ENCODE data around the gene RFX8.

RFX8 gene

DNA sequence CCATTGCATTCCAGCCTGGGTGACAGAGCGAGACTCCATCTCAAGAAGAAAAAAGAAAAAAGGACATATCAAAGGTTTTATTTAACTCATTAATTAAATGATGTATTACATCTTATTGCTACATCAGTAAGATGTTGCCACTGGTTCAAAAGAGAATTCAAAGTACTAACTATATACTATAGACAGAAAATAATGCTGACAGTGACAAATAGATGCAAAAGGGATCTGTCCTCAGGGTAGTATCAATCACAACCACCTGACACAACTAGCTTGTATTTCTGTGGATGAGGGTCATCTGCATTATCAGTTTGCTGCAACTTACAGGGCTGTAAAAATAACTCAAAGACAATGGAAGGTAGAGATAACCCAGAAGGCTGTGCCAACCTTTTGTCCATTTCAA, 71.2 kb downstream of the RFX8 start:
- no peaks in the 10 kb centered on the region for H3K9me3 Mint-ChIP-seq
- H3K4me1 Mint-ChIP-seq: peaks cover 19% of the 10 kb centered on the region
- H3K4me3 Mint-ChIP-seq: no peak overlapping the region
- H3K27ac Mint-ChIP-seq: no peak overlapping the region
- peaks cover 41% of the 10 kb centered on the region for H3K27me3 Mint-ChIP-seq (ENCODE audit: low read depth)
- no peaks in the 10 kb centered on the region for H3K36me3 Mint-ChIP-seq (ENCODE audit: low read depth)
- TF ChIP-seq, protein P1, sequence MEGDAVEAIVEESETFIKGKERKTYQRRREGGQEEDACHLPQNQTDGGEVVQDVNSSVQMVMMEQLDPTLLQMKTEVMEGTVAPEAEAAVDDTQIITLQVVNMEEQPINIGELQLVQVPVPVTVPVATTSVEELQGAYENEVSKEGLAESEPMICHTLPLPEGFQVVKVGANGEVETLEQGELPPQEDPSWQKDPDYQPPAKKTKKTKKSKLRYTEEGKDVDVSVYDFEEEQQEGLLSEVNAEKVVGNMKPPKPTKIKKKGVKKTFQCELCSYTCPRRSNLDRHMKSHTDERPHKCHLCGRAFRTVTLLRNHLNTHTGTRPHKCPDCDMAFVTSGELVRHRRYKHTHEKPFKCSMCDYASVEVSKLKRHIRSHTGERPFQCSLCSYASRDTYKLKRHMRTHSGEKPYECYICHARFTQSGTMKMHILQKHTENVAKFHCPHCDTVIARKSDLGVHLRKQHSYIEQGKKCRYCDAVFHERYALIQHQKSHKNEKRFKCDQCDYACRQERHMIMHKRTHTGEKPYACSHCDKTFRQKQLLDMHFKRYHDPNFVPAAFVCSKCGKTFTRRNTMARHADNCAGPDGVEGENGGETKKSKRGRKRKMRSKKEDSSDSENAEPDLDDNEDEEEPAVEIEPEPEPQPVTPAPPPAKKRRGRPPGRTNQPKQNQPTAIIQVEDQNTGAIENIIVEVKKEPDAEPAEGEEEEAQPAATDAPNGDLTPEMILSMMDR (IDR thresholded peaks at IDR 0.05; ENCODE audit: unreplicated experiment in 3 of 3): no peak

DNA sequence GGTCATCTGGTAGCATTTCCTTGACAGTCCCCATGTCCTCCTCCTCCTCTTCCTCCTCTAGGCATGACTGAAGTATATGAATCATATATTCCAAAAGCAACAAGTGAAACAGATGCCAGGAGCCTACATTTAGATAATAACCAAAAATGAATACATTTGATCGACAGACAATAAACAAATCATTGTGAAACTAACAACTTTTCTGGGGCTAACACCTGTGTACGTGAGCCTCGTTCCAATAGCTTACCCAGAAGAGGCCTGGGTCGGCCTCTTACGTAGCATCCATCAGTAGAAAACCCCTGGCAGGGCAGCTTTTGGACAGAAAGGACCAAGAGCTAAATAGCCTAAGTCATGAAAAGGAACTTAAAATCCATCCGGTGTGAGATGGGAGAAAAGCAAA, 72.3 kb downstream of the RFX8 start:
- Mint-ChIP-seq H3K27me3 (ENCODE audit: low read depth) (peaks cover 41% of the 10 kb centered on the region), H3K36me3 (ENCODE audit: low read depth) (no peaks in the 10 kb centered on the region), H3K27ac (no peak overlapping the region), H3K9me3 (no peaks in the 10 kb centered on the region), H3K4me1 (peaks cover 19% of the 10 kb centered on the region), H3K4me3 (no peak overlapping the region)
- TF ChIP-seq, protein P1 (IDR thresholded peaks at IDR 0.05; ENCODE audit: unreplicated experiment in 3 of 3): no peak

DNA sequence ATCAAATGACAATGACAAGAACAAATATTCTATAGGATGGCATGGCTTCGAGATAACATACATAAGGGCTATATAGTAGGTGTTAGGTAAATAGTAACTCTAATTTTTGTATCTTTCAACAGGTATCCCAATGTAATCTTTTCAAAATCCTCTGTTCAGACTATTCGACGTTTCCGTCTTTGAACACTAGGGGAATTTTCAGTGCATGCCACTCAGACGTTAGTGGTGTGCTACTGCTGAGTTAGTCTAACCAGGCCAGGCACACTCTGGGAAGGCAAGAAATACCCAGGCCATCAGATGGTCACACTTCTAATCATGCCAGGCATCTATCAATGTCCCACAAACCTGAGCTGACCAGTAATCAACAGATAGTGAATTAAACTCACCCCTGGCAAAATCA, 73.0 kb downstream of the RFX8 start:
- TF ChIP-seq, protein P1 (IDR thresholded peaks at IDR 0.05; ENCODE audit: unreplicated experiment in 3 of 3): no peak
- peaks cover 41% of the 10 kb centered on the region for H3K27me3 Mint-ChIP-seq (ENCODE audit: low read depth)
- H3K4me3 Mint-ChIP-seq: no peak overlapping the region
- H3K9me3 Mint-ChIP-seq: no peaks in the 10 kb centered on the region
- H3K4me1 Mint-ChIP-seq: peaks cover 19% of the 10 kb centered on the region
- H3K27ac Mint-ChIP-seq: no peak overlapping the region
- H3K36me3 Mint-ChIP-seq (ENCODE audit: low read depth): no peaks in the 10 kb centered on the region

DNA sequence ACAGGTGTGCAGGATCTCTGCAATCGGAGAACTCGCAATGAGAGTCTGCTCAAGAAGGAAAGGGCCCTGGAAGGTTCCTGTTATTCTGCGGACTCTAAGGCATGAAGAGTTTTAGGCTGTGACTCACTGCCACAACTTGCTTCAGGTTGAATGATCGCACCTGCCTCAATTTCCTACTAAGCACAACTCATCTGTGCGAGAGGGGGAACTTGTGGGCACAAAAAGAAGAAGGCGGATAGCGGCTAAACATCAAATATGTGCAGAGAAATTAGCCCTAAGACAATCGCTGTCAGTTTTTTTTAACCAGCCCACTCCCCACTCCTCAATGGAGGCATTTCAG, 73.6 kb downstream of the RFX8 start:
- no peak overlapping the region for H3K4me3 Mint-ChIP-seq
- TF ChIP-seq, protein P1 (IDR thresholded peaks at IDR 0.05; ENCODE audit: unreplicated experiment in 3 of 3): no peak

DNA sequence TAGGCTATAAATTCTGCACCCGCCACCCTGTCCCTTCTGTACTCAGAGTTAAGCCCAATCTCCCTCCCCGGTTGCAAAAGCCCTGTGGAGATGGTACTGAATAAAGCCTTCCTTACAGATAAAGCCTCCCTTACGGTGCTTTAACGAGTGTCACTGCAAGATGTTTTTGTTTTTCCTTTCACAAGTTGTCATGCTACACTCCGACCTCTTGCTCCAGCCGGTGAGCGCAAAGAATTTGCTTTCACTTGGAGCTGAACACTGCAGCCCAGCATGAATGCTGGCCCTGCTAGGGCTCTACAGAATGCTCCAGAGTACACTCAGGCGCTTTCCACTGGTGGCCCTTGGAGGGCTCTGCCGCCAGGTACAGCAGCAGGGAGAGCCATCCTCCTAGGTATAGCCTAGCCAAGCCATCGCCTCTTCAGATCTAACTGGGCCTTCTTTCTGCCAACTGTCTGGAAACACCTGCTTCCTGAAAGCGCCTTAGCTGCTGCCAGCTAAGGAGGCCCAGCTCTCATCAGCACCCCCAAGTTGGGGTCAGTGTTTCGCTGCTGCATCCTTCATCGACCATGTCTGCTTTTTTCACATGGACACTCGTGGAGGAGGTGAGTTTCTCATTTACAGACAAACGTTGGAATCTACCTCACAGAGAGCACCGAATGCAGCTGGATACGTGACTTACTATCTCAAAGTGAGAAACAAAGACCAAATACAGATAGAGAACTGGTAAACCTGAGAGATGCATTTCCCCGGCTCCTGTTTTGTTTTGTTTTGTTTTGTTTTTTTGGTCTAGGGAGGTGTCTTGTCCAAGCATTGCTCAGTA, 74.2 kb downstream of the RFX8 start:
- H3K4me1 Mint-ChIP-seq: peaks cover 19% of the 10 kb centered on the region
- no peaks in the 10 kb centered on the region for H3K9me3 Mint-ChIP-seq
- H3K36me3 Mint-ChIP-seq (ENCODE audit: low read depth): no peaks in the 10 kb centered on the region
- TF ChIP-seq, protein P1 (IDR thresholded peaks at IDR 0.05; ENCODE audit: unreplicated experiment in 3 of 3): no peak
- peak overlapping the region in 1 of 3 experiments; percentile 57 for H3K27ac Mint-ChIP-seq
- H3K27me3 Mint-ChIP-seq (ENCODE audit: low read depth): peaks cover 39% of the 10 kb centered on the region
- no peak overlapping the region for H3K4me3 Mint-ChIP-seq

More for the DNA sequence above, 73.6 kb downstream of the RFX8 start:
- Mint-ChIP-seq H3K36me3 (ENCODE audit: low read depth) (no peaks in the 10 kb centered on the region), H3K4me1 (peaks cover 19% of the 10 kb centered on the region), H3K27me3 (ENCODE audit: low read depth) (peaks cover 41% of the 10 kb centered on the region), H3K27ac (no peak overlapping the region), H3K9me3 (no peaks in the 10 kb centered on the region)

DNA sequence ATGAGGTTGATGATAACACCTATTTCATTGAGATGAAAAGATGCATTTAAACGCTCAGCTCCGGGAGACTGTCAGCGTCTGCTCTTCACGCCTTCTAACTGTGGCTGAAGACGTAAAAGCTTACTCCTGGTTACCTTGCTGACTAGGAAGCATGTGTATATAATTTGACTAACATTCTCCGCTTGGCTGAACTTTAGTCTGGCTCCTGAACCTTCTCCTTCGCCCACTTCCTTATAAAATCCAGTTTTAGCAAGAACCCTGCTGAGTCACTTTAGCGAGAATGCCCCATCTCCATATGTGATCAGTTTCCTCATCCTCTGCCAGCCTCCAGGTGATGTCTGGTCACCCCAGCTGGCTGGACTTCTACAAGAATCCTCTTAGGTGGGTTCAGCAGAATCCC, 74.9 kb downstream of the RFX8 start:
- TF ChIP-seq, protein P1 (IDR thresholded peaks at IDR 0.05; ENCODE audit: unreplicated experiment in 3 of 3): no peak
- Mint-ChIP-seq H3K36me3 (ENCODE audit: low read depth) (no peaks in the 10 kb centered on the region), H3K4me1 (peaks cover 19% of the 10 kb centered on the region), H3K9me3 (no peaks in the 10 kb centered on the region), H3K27ac (no peak overlapping the region), H3K4me3 (no peak overlapping the region), H3K27me3 (ENCODE audit: low read depth) (peaks cover 41% of the 10 kb centered on the region)

Measured in nephron (organoid).